NCI-H1436 (cell line): ENCODE results near the gene PROSER1.
"Not testable (repeated sequence)": the region's sequence is repeated elsewhere in the genome, so short reads cannot be mapped to it uniquely, and the experiment has no call there.

Experiments
- DNase-seq: peaks from one replicate; lab custom pipeline; 2025; lab: John Stamatoyannopoulos, UW

PROSER1 gene

GRCh38 chr13:39025433-39025839 is 12.5 kb downstream of the PROSER1 start:
- DNase-seq: no peak

GRCh38 chr13:39023761-39024160 is 14.1 kb downstream of the PROSER1 start:
- no peak for DNase-seq

DNA sequence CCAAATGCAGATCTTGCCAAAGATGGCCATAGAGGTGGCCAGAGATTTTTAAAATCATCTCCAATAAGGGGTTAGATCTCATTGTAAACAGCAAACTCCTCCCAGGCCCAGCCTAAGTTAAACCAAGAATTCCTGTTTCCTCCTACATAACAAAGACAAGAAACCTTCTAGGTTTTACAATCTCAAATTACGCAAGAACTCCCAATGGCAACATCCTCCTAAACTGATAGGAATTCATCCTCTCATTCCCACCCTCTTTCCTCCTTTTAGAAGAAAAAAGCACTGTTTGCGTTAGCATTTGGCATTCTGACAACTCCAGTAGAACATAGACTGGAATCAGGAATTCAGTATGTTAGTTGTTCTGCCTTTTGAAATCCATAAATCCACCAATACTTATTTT is 14.6 kb downstream of the PROSER1 start:
- no peak for DNase-seq

DNA sequence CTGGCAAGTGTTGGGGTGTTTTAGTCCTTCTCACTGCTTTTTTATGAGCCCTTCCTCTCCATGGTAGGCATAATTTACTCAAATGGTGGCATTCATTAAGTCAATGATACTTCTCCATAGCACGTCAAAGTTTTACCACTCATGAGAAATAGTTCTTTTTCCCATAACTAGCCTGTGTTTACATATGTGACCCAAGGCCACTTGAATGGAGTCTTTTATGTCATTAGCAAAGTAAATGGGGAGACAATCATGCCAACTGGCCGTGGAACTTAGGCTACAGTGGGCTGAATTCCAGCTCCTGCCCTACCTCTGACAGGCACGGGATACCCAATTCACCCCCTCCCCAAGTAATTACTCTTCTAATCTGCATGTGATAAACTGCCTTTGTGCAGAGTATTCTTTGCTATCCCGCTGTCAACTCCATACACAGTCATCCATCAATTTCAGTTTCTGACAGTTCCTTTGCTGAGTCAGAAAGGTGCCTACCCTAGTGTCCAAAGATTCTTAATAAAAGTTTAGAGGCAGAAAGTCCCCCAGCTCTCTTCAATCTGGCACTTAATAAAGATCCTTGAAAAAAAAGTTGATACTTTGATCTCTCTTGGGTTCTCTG is 16.9 kb downstream of the PROSER1 start:
- DNase-seq: no peak

GRCh38 chr13:39016787-39017186 is 21.1 kb downstream of the PROSER1 start:
- peak; percentile 11 for DNase-seq

GRCh38 chr13:39016087-39016486 is 21.8 kb downstream of the PROSER1 start:
- no peak for DNase-seq

DNA sequence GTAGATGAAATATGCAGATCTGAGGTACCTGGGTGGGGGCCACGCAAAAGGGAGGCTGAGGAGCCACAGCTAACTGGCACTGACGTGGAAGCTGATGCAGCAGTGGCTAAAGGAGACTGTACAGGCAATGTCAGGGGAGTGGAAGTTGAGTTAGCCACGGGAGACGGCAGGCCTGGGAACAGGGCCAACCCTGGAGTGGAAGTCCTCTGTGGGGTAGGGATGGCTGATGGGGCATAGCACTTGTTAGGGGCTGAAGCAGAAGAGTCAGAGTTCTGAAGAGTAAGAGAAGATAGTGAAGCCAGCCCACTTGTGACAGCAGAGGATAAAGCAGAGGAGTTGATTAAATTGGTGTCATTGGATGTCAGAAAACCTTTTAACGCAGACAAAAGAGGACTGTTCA is 24.4 kb downstream of the PROSER1 start:
- no peak for DNase-seq

GRCh38 chr13:39012608-39013007 is 25.3 kb downstream of the PROSER1 start:
- DNase-seq: no peak

DNA sequence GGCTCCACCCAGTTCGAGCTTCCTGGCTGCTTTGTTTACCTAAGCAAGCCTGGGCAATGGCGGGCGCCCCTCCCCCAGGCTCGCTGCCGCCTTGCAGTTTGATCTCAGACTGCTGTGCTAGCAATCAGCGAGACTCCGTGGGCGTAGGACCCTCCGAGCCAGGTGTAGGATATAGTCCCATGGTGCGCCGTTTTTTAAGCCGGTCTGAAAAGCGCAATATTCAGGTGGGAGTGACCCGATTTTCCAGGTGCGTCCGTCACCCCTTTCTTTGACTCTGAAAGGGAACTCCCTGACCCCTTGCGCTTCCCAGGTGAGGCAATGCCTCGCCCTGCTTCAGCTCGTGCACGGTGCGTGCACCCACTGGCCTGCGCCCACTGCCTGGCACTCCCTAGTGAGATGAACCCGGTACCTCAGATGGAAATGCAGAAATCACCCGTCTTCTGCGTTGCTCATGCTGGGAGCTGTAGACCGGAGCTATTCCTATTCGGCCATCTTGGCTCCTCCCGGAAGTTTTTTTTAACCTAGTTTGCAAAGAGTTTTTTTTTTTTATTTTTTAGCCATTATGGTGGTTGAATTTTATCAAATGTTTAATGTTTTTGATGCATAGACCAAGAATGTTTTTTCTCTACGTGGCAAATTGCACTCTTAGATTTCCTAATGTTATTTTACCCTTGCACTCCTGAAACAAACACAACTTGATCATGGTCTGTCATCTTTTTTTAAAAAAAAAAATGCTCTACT is 31.3 kb downstream of the PROSER1 start:
- not testable (repeated sequence) for DNase-seq

DNA sequence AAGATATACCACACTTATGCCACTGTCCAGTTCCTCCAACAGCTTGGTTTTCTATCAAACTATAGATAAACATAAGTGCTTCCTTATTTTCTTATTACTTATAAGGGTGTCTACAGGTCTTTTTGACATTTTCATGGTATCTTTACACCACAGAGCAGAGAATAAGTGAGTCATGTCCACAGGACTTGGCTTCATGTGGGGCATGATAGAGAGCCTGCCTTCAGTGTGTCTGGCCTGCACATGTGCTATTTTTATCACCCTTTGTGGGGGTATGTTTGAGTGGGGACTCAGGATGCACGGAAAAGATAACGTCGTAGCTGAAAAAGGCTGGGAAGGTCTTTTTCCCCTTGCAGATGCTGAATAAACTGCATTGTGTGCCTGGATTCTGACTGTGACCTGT is 39.1 kb downstream of the PROSER1 start:
- DNase-seq: no peak

DNA sequence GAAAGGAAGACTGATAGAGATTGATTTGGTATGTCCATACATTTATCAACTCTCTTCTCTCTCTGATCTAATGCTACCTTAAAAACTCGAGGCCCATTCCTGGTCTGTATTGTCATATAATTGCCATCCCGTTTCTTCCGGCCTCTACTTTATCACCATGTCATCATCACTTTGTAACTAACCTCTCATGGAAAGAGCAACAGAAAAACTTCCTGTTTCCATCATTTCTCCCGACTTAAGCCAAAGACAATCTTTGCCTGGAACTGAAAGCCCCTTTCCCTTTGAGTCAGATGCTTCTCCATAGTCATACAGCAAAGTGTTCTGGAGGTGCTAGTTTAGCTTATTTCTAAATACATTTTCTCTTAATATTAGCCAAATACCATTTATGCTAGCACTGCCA is 44.5 kb downstream of the PROSER1 start:
- no peak for DNase-seq

GRCh38 chr13:38990693-38991092 is 47.2 kb downstream of the PROSER1 start, which contains the start of gene STOML3:
Gene STOML3, minus strand, starts transcription at chr13:38990831. Its CDS starts 110 bp downstream, at chr13:38990721.
- DNase-seq: no peak

DNA sequence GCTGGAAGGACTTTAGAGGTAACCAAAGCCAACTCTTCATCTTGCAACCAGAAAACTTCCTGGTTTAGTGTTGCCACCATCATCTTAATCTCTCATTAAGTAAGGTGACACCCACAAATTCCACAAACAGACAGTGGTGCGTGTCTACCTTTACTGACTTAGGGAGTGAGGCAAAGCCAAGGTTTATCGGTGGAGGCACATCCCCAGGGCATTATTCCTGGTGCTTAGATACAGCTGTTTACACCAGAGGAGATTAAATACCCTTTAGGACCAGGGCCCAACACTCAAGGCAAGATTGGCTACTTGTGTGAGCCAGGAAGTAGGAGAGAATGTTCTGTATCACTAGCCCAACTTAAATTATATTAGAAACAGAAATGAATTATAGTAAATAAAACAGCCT is 56.8 kb downstream of the PROSER1 start:
- no peak for DNase-seq

GRCh38 chr13:38980750-38981078 is 57.2 kb downstream of the PROSER1 start:
- DNase-seq: no peak

GRCh38 chr13:38979891-38980749 is 57.8 kb downstream of the PROSER1 start:
- DNase-seq: no peak

GRCh38 chr13:38970380-38971051 is 67.4 kb downstream of the PROSER1 start:
- DNase-seq: no peak

DNA sequence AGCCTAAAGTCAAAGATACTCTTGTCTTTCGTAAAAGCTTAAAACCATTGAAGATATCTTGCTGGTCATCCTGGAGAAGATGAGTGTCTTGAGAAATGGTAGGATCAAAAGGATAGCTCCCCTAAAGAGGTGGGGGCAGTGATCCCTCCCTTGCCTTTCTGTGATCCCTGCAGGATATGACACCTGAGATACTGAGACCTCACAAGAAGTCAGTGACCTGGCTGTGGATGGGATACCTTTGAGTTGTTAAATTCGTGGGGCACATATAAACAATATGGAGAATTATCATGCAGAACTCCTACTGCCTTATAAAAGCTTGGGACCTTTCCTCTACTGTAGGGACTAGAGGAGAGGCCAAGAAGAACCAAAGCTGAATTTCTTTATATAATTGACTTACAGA is 68.7 kb downstream of the PROSER1 start:
- DNase-seq: no peak

- no peak for DNase-seq
Measured at GRCh38 chr13:38967446-38967845, 70.4 kb downstream of the PROSER1 start.

GRCh38 chr13:38965281-38965680 is 72.6 kb downstream of the PROSER1 start:
- no peak for DNase-seq

DNA sequence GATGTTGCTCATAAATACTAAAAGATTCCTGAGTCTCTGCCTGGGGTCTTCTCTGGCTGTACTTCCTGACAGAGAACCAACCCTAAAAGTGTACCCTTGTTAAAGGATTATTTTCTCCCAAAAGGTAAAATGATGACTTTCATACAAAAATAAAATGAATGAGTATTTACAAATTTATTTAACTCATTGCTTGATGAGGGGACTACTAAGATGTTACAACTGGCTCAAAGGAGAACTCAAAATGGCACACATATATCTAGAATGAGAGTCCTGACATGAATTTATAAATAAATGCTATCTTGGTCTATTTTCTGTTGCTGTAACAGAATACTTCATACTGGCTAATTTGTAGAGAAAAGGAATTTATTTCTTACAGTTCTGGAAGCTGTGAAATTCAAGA is 77.7 kb downstream of the PROSER1 start:
- DNase-seq: no peak
